GM18498 (cell line): ENCODE results near the gene PANX1.
A peak's percentile ranks its signal among the peaks of the same experiment; 100 is the strongest.

Experiments used
- ATAC-seq: cut with Tn5 transposase; IDR thresholded peaks from one replicate; pipeline ENCODE4 v1.9.1; 2021; ENCODE audit warnings: mild to moderate bottlenecking, moderate library complexity; ENCODE audit not compliant: unreplicated experiment

PANX1 gene

DNA sequence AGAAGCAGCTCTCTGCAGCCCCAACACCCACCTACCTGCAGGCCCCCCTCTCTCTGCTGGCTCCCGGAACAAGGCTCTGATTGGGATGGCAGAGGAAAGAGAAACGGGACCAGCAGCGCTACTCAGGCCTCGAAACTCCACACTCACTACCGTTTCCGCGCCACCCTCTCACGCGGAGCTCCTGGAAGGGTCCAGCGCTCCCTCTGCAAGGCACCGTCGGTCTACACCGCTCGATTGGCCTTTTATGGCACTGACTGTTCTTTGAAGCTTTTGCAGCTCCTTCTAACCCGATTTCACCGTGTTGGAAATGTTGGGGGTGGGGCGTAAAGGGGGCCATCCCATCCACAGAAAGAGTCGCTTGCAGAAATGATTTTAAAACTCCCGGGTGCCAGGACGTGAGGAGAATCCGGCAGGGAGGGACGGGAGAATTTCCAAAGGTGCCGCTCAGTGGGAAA, 323 bp upstream of the PANX1 start:
- ATAC-seq = peak; percentile 30

- ATAC-seq = no peak
These were observed 1.1 kb downstream of the PANX1 start for GRCh38 chr11:94129512-94130297.

DNA sequence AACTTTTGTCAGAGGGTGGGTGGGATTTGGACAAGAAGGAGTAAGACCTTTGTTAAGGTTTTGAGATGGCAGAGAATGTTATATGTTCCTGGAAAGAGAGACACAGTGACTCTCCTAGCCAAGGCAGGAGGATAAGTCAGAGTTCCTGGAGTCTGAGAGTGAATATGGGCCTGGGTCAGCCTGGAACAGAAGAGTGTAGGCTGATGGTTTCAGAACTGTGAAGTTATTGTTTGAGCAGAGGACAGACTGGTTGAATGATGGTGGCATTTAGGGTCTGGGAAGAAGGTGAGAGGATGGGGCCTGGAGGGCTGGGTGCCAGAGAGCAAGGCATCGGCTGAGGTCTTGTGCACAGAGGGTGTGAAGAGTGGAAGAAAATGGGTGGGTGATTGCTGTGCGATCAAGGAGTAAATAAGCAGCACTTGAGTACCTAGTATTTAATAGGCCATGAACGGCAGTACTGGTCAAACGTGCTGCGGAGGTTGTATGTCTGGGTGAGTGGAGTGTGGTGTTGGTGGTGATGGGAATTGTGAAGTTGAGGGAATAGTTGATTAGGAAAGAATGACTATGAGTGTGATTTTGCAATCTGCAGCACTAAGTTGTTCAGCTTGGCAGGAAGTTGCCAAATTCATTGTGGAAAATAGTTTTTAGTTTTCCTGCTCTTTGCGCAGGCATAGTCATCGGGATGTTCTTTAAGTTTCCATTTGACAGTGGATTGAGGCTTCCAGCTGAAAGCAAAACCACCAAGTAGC, 1.8 kb downstream of the PANX1 start:
- no peak for ATAC-seq

DNA sequence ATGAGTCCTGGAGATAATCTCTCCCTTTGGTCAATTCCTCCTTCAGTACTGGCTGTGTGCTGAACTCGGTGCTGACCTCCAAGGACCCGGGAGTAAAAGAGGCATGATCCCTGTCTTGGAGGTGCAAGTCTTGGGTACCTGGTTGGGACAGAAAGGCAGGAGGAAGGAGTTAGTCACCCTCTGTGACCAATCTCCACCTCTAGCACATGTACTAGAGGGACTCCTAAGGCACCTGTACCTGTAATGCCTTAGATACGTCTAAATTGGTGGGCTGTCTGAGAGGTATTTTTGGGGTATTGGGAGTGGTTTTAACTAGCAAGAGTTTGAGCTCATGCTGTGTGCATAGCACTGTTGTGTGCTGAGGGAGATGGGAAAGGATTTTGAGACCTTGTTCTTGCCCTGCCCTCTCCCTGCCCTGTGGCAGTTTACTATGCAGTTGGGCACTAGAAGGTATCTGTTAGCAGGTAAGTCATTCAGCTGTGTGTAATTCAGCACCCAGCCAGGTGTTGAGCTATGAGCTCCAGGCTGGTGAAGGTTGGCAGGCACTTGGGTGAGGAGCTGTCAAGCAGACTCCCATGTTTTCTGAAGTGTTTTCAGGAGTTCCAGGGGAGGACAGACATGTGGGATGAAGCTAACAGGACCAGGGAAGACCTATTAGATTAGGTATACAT, 2.5 kb downstream of the PANX1 start:
- ATAC-seq = no peak

DNA sequence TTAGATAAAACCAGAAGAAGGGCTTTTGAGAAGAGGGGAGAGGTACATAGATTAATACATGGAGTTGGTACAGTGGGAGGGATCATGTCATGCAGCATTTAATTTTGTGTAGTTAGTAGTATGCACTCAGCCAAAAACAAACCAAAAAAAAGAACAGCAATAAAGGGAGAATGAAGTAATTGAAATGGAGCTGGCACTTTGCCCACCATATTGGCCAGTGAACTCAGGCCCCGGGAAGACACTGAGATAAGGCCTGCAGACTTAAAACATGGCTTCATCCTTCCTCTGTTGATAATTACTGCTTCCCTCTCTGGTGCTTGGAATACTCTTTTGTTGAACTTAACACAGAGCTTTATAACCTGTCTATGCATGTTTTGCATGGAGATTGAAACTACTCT, 3.1 kb downstream of the PANX1 start:
- ATAC-seq = no peak

GRCh38 chr11:94132152-94132558, 3.5 kb downstream of the PANX1 start:
- no peak for ATAC-seq

- ATAC-seq = no peak
These were observed 4.3 kb downstream of the PANX1 start for GRCh38 chr11:94132823-94133408.

DNA sequence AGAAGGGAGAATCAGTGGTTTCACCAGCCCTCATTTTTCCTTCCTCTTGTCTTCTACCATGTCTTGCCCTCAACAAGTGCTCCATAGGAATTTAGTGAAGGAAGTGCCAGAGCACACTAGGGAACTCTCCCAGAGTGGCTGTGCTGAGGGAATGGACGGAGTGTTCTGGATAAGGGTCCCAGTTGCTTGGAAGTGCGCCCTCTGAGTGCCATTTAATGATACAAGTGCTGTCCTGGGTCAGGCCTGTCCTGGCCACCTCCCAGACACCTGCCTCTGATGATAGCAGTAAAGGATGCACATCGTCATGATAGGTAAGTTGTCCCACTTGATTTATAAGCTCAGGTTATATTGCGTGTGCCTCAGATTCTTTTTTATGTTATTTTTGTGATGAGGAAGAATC, 5.1 kb downstream of the PANX1 start:
- no peak for ATAC-seq

- peak; percentile 51 for ATAC-seq
These were observed 6.2 kb downstream of the PANX1 start for GRCh38 chr11:94134651-94135512.

DNA sequence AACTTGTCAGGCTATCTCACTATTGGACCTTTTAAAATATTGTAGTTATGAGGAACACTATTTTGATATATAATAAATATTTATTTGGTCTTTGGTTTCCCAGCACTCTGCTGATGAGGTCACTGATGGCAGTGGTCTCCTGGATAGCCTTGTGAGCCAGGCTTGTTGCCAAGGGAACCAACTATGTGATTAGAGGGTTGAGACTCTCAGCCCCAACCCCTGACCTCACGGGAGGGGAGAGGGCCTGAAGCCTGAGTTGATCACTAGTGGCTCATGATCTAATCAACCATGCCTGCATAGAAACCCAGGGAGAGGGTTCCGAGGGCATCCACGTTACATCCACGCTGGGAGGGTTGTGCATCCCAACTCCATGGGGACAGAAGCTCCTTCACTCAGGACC, 10.8 kb downstream of the PANX1 start:
- ATAC-seq = no peak

DNA sequence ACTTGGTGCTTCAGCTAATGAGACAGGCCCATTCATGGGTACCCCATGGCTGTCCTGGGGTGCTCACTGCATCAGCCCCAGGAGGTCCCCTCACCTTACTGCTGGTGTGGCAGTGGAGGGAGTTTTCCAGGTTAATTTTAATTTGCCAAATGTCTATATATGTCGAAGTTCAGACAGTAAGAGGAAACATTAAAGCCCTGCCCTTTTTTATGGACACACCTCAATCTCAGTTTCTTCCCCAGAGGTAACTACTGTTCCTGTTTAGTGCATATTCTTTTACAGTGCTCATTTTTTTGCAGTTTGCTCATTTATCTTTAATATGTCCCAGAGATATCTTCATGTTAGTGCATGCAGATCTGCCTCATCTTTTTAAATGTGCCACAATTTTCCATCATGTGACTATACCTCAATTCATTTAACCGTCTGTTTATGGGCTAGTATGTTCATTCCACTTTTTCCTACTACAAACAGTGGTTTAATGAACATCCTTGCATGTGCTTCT, 11.6 kb downstream of the PANX1 start:
- no peak for ATAC-seq

- ATAC-seq = no peak
These were observed 13.1 kb downstream of the PANX1 start for GRCh38 chr11:94141511-94142307.

GRCh38 chr11:94142308-94143281, 14.0 kb downstream of the PANX1 start:
- ATAC-seq = no peak

GRCh38 chr11:94144216-94144615, 15.6 kb downstream of the PANX1 start:
- ATAC-seq = no peak

DNA sequence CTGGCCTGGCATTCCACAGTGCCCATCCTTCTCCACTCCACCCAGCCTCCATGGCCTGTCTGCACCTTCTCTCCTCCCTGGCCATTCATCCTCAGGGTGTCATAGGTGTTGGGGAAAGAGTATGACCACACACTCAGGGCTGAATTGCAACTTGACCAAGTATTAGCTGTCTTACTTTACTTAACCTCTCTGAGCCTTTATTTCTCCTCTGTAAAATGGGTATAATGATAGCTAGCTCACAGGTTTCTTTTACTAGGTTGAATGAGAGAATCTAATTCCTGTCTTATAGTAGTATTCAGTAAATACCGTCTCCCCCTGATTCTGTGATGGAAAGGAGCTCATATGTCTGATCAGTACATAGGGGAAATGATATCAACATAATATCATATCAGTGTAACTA, 16.0 kb downstream of the PANX1 start:
- no peak for ATAC-seq

DNA sequence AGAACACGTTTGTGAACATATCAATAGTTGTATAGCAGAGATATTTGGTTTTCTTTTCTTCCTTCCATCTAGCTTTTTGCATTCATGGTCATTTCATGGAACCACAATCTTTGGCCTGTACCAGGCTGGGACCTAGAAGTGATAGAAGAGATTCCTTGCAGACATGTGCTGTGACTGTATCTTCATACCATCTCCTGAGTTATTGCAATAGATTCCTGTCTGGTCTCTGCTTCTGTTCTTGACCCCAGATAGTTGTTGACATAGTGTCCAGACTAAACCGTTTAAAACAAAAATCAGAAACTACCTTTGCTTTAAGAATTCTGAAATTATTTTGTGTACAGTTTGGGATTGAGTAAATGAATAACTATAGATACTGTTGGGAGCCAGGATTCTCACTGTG, 16.8 kb downstream of the PANX1 start:
- ATAC-seq = no peak

GRCh38 chr11:94145916-94146315, 17.3 kb downstream of the PANX1 start:
- no peak for ATAC-seq

- peak; percentile 61 for ATAC-seq
These were observed 18.8 kb downstream of the PANX1 start for GRCh38 chr11:94147433-94147845.
